Measurements from ENCODE around the gene PAX8.

GRCh38 chr2:113232123-113232522 is 46.6 kb downstream of the PAX8 start:
- no peak for TF ChIP-seq POLR2A (IDR thresholded peaks at IDR 0.05; ENCODE audit: insufficient read depth in 1 of 2, low read depth in 2 of 2, low read length in 2 of 2)
- TF ChIP-seq CEBPB (IDR thresholded peaks at IDR 0.05; ENCODE audit: borderline replicate concordance, low read depth, low read length), result no peak
- TF ChIP-seq KMT2B (CRISPR knock-in tag; IDR thresholded peaks at IDR 0.05), result no peak
- no peak for TF ChIP-seq ESRRA (CRISPR knock-in tag; IDR thresholded peaks at IDR 0.05; ENCODE audit: low read depth)
- no peak for TF ChIP-seq ZNF605 (CRISPR knock-in tag; IDR thresholded peaks at IDR 0.05)
- no peak for TF ChIP-seq SIN3A (IDR thresholded peaks at IDR 0.05; ENCODE audit: borderline replicate concordance, low read depth, low read length)
- TF ChIP-seq SRF (IDR thresholded peaks at IDR 0.05; ENCODE audit: low read depth, low read length), result no peak
- TF ChIP-seq SP2 (CRISPR knock-in tag; IDR thresholded peaks at IDR 0.05), result no peak
- TF ChIP-seq MXD4 (CRISPR knock-in tag; IDR thresholded peaks at IDR 0.05), result no peak
- no peak for TF ChIP-seq ZNF547 (CRISPR knock-in tag; IDR thresholded peaks at IDR 0.05)
- no peak for TF ChIP-seq KAT8 (CRISPR knock-in tag; IDR thresholded peaks at IDR 0.05)
- no peak for TF ChIP-seq ZNF274 (CRISPR knock-in tag; IDR thresholded peaks at IDR 0.05)
